Glutamatergic neuron (in vitro differentiated cells): ENCODE results near the gene ANO1. TPM values are rescaled to one million over a fixed set of nuclear protein-coding genes. Genes with fewer than 3 reads are reported as not detected.

Experiments
- DNase-seq: peaks from one replicate; pipeline ENCODE4 v3.0.0; 2022
- H3K27ac Mint-ChIP-seq: one replicate; pipeline ENCODE4 v1.8.0; 2020; ENCODE audit warnings: mild to moderate bottlenecking, mixed read lengths, inconsistent platforms; ENCODE audit not compliant: unreplicated experiment
- H3K27me3 Mint-ChIP-seq: one replicate; pipeline ENCODE4 v1.8.0; 2020; ENCODE audit warnings: mild to moderate bottlenecking, moderate library complexity, mixed read lengths, inconsistent platforms; ENCODE audit not compliant: unreplicated experiment
- H3K36me3 Mint-ChIP-seq: one replicate; pipeline ENCODE4 v1.8.0; 2020; ENCODE audit warnings: mild to moderate bottlenecking, mixed read lengths, inconsistent platforms; ENCODE audit not compliant: unreplicated experiment
- H3K4me1 Mint-ChIP-seq: one replicate; pipeline ENCODE4 v1.8.0; 2020; ENCODE audit warnings: mild to moderate bottlenecking, low read depth, mixed read lengths, inconsistent platforms; ENCODE audit not compliant: unreplicated experiment
- H3K4me3 Mint-ChIP-seq: one replicate; pipeline ENCODE4 v1.8.0; 2020; ENCODE audit warnings: mild to moderate bottlenecking, mixed read lengths, inconsistent platforms; ENCODE audit not compliant: unreplicated experiment
- H3K9me3 Mint-ChIP-seq: one replicate; pipeline ENCODE4 v1.8.0; 2020; ENCODE audit warnings: mild to moderate bottlenecking, moderate library complexity, mixed read lengths, inconsistent platforms; ENCODE audit not compliant: unreplicated experiment
- CTCF ChIP-seq: fragments of 200-600 bp; sonication (generic); IDR thresholded peaks from one replicate; pipeline ENCODE4 v1.5.0; 2021; ENCODE audit not compliant: partially characterized antibody, unreplicated experiment
- total RNA-seq: library from RNA; stranded (reverse); fragmentation: NEBNext Ultra II Directional; extraction: Animal tissue kit (Norgen Biotek cat#: 25700); gene quantifications from one replicate; pipeline ENCODE4 v1.2.1, GENCODE V29; 2021; ENCODE audit not compliant: unreplicated experiment

Gene ANO1
- total RNA-seq, 1 donor from 2014 or later = not detected

GRCh38 chr11:70120674-70121073 lies 42.6 kb downstream of the ANO1 start:
- Mint-ChIP-seq H3K4me3 (no peak overlapping the region), H3K4me1 (peaks cover 2% of the 10 kb centered on the region), H3K27me3 (peaks cover 11% of the 10 kb centered on the region), H3K9me3 (peaks cover 7% of the 10 kb centered on the region), H3K27ac (no peak overlapping the region), H3K36me3 (peaks cover 8% of the 10 kb centered on the region)
- no peak for TF ChIP-seq CTCF
- no peak for DNase-seq

- TF ChIP-seq CTCF = no peak
- no peak for DNase-seq
- peaks cover 2% of the 10 kb centered on the region for H3K4me1 Mint-ChIP-seq
- H3K36me3 Mint-ChIP-seq = peaks cover 8% of the 10 kb centered on the region
- H3K9me3 Mint-ChIP-seq = peaks cover 6% of the 10 kb centered on the region
- peaks cover 11% of the 10 kb centered on the region for H3K27me3 Mint-ChIP-seq
- H3K27ac Mint-ChIP-seq = no peak overlapping the region
- no peak overlapping the region for H3K4me3 Mint-ChIP-seq
Observed at GRCh38 chr11:70122490-70123198, 44.5 kb downstream of the ANO1 start.

- no peak for TF ChIP-seq CTCF
- Mint-ChIP-seq H3K4me3 (no peak overlapping the region), H3K27ac (no peak overlapping the region), H3K9me3 (peaks cover 6% of the 10 kb centered on the region), H3K27me3 (peaks cover 11% of the 10 kb centered on the region), H3K36me3 (peaks cover 8% of the 10 kb centered on the region), H3K4me1 (peaks cover 2% of the 10 kb centered on the region)
- DNase-seq = no peak
Observed at GRCh38 chr11:70123711-70124110, 45.6 kb downstream of the ANO1 start.

- Mint-ChIP-seq H3K9me3 (peaks cover 4% of the 10 kb centered on the region), H3K4me3 (no peak overlapping the region), H3K4me1 (peaks cover 2% of the 10 kb centered on the region), H3K27me3 (peaks cover 11% of the 10 kb centered on the region), H3K27ac (no peak overlapping the region), H3K36me3 (peaks cover 5% of the 10 kb centered on the region)
- DNase-seq = no peak
- no peak for TF ChIP-seq CTCF
Observed at GRCh38 chr11:70124321-70125000, 46.3 kb downstream of the ANO1 start.

GRCh38 chr11:70126494-70126893 lies 48.4 kb downstream of the ANO1 start:
- DNase-seq = no peak
- Mint-ChIP-seq H3K27ac (no peak overlapping the region), H3K4me3 (no peak overlapping the region)

More at GRCh38 chr11:70126494-70126893, 48.4 kb downstream of the ANO1 start:
- Mint-ChIP-seq H3K36me3 (no peaks in the 10 kb centered on the region), H3K9me3 (peaks cover 5% of the 10 kb centered on the region), H3K27me3 (peaks cover 5% of the 10 kb centered on the region), H3K4me1 (peaks cover 2% of the 10 kb centered on the region)
- TF ChIP-seq CTCF = no peak
